GM19035 (cell line): Measurements from ENCODE around the gene ENGASE.

Experiments
- ATAC-seq: cut with Tn5 transposase; IDR thresholded peaks from one replicate; pipeline ENCODE4 v1.9.1; 2021; ENCODE audit not compliant: unreplicated experiment

The ENGASE gene

DNA sequence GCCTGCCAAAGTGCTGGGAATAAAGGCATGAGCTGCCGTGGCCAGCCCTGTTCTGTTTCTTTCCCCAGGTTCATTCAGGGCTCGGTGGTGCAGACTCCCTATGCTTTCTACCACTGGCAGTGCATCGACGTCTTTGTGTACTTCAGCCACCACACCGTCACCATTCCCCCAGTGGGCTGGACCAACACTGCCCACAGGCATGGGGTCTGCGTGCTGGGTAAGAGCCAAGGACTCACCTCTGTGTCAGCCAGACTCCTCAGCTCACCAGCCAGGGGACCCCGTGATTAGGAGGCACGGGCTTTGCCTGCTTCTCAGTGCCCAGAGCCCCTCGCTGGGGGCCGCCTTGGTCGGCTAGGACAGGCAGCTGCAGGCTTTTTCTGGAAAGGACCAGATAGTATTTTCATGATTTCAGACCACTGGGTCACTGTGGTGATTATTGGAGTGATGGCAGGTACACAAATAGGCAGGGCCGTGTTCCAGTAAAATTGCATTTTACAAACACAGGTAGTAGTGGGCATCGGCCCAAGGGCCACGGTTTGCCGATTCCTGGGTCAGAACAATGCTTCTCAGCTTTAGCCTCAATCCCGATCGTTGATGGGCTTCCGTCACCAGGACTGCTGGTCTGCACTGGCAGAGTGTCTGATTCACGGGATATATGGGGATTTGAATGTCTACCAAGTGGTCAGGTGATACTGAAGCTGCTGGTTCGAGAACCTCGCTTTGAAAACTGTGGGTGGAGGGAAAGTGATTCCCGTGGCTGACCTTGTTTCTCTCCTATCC is 5.0 kb downstream of the ENGASE start:
- no peak for ATAC-seq

DNA sequence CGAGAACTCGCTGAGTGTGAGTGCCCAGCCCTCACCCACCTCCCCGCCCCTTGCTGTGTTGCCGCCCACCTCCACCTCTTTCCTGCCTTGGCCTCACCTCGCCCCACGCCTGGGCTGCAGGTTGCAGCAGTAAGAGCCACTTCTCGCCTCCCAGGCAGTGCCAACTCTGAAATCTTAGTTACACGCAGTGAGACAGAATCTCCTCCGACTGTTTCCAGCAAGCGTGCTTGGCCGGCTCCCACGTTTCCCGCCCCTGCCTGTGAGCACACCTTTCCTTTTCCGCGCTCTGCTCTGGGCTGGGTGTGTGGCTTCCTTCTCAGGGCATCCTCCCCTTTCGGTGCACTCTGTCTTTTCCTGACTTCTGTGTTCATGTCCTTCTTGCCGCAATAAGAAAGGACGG is 5.7 kb downstream of the ENGASE start:
- no peak for ATAC-seq

DNA sequence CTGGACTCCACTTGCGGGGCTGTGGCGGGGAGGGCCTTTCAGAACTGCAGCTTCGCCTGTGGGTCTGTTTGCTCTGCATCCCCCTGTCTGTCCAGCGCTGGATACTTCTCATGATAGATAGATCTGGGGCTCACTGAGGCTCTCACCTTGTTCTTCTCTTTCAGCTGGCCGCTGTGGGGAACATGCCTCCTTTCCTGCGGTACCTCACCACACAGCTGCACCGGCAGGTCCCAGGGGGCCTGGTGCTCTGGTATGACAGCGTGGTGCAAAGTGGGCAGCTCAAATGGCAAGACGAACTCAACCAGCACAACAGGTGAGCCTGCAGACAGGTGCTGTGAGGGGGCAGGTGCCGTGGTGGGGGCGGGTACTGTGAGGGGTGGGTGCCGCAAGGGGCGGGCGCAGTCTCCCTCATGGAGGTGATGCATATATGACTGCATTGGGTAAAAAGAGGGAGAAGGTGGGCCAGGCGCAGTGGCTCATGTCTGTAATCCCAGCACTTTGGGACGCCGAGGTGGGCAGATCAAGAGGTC is 6.2 kb downstream of the ENGASE start:
- ATAC-seq = no peak

DNA sequence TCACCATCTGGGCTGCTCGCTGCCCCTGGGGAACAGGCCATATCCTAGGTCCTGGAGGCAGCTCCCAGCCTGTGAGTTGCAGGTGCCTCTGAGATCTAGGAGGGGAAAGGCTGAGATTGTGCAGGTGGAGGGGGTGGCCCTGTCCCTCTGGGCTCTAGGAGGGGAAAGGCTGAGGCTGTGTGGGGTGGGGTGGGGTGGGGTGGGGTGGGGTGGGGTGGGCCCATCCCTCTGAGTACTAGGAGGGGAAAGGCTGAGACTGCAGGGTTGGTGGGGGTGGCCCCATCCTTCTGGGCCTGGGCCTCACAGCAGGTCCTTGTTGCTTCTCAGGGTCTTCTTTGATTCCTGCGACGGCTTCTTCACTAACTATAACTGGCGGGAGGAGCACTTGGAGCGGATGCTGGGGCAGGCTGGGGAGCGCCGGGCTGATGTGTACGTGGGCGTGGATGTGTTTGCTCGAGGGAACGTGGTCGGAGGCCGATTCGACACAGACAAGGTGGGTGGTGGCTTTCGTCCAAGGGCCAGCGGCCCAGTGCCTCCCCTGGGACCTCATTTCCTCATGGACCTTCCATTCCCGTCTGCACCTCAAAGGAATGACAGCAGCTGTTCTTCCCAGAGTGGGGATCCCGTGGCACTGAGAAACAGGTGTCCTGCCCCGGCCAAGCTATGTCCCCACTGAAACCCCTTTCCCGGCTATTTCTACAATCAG is 7.1 kb downstream of the ENGASE start:
- no peak for ATAC-seq

DNA sequence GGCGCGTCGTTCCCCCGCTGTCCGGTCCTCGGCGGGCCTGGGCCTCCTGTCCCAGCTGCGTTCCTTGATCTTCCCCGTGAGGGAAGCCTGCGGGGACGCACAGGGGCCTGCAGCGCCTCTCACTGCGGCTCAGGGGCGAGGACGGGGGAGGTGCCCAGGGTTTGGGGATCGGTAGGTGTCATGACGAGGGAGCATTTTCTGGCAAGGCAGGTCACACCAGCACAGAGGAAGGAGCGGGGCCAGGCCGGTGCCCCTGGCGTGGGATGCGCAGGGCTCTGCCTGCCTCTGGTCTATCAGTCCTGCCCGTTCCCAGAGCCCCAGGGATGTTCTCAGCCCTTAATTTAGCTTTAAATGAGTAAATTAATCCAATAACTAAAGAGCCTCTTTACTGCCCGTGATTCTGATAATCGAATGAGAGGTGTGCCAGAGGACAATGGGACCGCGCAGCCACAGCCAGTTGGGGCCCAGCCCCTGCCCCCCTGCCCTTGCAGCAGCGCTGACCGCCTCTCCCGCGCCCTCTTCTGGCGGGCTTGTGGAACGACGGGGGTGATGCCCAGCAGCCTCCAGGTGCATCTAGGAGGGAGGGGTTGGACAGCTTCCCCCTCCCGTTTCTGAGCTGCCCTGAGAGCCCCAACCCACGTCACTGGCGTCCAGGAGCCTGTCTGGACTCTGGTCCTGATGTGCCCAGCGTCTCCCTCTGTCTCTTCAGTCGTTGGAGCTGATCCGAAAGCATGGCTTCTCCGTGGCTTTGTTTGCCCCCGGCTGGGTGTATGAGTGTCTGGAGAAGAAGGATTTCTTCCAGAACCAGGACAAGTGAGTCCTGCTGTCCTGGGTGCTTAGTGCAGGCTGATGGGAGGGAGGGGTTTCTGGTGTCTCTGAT is 7.9 kb downstream of the ENGASE start:
- ATAC-seq = no peak

DNA sequence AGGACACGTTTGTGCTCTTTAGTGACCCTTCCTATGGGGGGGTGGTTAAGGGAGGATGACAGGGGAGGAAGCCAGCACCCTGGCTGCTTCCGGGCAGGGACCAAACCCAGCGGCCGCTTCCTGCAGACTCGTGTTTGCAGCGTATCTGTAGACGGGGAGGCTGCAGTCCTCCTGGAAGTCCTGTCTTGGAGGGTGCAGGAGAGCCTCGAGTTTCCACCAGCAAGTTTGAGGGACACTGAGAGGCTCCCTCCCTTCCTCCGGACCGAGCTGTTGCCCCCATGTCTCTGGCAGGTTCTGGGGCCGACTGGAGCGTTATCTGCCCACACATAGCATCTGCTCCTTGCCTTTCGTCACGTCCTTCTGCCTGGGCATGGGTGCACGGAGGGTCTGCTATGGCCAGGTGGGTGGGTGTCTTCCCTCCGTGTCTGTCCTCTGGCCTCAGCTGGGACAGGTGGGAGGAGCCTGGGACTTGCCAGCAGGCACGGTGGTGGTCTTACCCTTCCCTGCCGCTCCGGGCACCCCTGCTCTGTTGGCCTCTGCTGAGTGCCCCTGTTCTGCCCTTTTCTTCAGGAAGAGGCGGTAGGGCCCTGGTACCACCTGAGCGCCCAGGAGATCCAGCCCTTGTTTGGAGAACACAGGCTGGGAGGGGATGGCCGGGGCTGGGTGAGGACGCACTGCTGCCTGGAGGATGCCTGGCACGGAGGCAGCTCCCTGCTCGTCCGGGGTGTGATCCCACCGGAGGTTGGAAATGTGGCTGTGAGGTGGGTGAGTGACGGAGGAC is 8.8 kb downstream of the ENGASE start:
- ATAC-seq = no peak

DNA sequence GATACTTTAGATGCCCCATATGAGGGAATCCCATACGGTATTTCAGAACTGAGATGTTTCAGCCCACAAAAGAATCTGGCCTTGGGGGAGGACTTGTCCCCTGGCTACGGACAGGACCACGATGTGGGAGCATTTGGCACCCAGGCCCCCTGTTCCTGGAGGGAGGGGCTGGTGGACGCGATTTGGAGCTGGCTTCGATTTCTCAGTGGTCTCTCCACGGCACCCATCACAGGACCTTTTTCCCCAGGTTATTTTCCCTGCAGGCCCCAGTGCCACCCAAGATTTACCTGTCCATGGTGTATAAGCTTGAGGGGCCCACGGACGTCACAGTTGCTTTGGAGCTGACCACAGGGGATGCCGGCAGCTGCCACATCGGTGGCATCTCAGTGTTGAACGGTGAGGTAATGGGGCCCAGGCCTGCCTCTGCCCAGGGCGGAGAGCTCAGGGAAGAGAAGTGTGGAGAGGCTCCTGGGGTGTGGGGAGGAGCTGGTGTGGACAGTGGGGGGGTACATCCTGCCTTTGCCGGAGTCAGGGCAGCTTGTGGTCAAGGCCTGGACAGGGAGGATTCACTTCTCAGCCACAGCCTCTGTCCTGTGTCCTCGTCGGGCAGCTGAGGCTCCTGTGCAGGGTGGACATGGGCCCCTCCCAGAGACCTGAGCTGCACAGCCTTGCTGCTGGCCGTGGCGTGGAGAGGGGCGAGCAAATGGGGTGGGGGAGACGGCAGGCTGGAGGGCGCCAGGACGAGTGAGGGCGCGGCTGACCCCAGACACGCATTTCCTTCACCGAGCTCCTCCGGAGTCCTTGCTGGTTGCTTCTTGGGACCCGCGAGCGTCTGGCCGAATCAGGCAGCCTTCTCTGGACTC is 9.9 kb downstream of the ENGASE start:
- ATAC-seq = no peak

DNA sequence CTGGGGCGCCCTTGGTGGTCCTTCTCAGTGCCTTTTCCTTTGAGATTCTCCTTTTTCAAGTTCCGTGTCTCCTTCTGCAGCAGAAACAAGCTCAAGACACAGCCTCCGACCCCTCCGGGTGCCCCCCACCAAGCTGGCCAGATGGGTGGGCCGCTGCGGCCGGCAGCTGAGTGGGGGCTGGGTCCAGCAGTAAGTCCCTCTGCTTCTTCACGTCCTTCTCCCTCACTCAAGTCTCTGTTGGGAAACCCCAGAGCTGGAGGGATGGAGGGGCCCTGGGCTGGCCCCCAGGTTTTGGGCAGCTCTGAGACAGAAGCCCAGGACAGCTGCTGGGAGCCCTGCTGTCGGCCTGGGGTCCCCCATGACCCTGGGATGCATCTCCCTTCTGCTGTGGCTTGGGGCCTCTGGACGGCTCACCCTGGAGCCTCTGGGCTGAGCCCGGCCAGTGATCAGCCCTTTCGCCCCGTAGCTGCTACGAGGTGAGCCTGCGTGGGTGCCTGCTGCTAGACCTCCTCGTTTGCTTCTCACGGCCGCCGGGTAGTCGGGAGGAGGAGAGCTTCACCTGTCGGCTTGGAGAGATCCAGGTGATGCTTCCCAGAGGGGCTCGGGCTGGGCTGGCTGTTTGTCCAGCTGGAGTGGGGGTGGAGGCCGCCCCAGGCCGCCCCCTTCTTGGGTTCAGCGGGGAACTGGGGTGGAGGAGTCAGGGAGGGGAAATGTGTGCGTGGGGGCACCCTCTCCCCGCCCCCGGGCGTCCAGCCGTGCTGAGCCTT is 10.7 kb downstream of the ENGASE start:
- ATAC-seq = no peak

GRCh38 chr17:79085921-79086551 is 11.4 kb downstream of the ENGASE start:
- ATAC-seq = no peak

GRCh38 chr17:79086609-79087427 is 12.2 kb downstream of the ENGASE start:
- no peak for ATAC-seq

DNA sequence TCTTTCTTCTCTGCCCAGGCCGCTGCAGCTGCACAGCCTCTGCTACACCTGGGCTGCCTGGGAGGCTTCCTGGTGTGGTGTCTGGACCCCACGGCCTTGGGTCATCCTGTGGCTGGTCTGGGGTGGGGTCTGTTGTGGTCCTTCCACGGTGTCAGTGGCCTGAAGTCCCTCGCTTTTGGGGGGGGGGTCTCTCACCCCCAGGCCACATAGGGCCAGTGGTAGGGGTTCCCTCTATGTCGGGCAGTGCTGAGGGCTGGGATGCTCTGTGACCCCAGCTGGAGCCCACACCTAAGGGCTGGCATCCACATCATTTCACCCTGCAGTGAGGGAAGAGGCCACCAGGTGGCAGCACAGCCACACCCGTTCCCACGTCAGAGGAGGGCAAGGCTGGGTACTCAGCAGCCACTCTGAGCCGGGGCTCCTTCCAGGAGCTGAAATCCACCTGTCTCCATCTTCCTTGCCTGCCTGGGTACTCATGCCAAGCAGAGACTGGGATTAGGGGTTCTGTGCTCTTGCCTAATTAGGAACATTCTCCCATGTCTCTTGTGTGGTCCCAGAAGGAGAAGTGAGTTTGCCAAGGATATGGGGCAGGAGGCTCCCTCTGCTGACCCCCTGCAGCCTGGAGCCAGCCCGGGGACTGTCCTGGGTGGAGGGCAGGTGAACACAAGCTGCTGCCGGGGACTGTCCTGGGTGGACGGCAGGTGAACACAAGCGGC is 13.0 kb downstream of the ENGASE start:
- ATAC-seq = no peak

DNA sequence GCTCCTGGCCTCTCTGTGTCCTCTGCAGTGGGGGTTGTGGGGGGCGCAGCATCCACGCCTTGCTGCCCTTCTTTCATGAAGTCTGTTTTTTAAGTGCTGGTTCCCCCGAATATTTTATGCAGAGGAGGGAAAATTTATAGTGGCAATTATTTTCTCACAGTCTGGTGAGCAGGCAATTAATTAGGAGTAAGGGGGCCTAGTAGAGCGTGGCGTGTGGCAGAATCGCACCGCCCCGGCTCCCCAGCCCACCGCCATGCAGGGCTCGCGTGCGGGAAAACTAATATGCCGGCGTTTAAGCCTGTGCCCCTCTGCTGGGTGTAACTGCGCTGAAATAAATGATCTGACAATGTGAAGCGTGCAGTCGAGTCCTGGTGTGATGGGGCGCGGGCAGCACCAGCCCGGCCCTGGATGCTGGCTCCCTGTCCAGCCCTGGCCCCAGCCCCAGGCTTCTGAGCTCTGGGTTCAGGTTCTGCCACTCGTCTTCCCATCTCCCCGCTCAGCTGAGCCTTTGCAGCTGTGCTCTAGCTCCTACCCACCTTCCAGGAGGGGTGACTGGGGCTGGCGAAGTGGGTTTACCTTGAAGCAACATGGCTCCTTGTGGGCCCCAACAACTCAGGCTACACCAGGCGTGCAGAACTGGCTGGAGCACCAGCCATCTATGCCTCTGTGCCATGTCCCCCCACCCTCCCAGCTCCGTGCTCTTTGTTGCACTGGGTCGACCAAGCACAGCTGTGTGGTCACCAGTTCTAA is 13.8 kb downstream of the ENGASE start:
- ATAC-seq = no peak

DNA sequence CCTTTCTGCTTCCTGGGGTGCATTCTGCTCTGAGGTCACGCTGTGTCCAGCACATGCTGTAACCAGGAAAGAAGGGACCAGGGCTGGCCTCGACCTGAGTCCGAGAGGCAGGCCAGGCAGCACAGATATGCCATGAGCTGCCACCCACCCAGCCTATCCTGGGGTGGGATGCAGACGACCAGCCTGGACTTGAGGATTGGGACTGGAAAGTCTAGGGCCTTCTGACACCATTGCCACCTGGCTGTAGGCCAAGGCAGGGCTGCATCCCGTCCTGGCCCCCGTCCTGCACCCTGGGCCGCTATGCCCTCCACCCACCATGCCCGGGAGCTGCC is 14.3 kb downstream of the ENGASE start:
- no peak for ATAC-seq

- no peak for ATAC-seq
These were observed 15.3 kb downstream of the ENGASE start for GRCh38 chr17:79089720-79090442.

- ATAC-seq = no peak
These were observed 16.0 kb downstream of the ENGASE start for GRCh38 chr17:79090443-79091225.
